ENCODE measurements around the gene TAF4. TPM values are rescaled to one million over a fixed set of nuclear protein-coding genes. Genes with fewer than 3 reads are reported as not detected.

The TAF4 gene
- total and polyA plus RNA-seq, 2 of the 13 experiments (the other 11 are each of a cell fraction or from before 2014, with no cell fraction given): 5.9 to 12.0 TPM

GRCh38 chr20:62063981-62064769 is 1.5 kb downstream of the TAF4 start (continued):
- TF ChIP-seq, protein P1, sequence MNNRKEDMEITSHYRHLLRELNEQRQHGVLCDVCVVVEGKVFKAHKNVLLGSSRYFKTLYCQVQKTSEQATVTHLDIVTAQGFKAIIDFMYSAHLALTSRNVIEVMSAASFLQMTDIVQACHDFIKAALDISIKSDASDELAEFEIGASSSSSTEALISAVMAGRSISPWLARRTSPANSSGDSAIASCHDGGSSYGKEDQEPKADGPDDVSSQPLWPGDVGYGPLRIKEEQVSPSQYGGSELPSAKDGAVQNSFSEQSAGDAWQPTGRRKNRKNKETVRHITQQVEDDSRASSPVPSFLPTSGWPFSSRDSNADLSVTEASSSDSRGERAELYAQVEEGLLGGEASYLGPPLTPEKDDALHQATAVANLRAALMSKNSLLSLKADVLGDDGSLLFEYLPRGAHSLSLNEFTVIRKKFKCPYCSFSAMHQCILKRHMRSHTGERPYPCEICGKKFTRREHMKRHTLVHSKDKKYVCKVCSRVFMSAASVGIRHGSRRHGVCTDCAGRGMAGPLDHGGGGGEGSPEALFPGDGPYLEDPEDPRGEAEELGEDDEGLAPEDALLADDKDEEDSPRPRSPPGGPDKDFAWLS (CRISPR knock-in tag; IDR thresholded peaks at IDR 0.05; ENCODE audit: borderline replicate concordance): no peak
- TF ChIP-seq ZNF546 (CRISPR knock-in tag; conservative IDR thresholded peaks at IDR 0.05) (no peak), RELA (CRISPR knock-in tag; IDR thresholded peaks at IDR 0.05) (no peak), KLF11 (CRISPR knock-in tag; IDR thresholded peaks at IDR 0.05) (peak; percentile 65; the same call in 1 of the 2 replicates), ETS1 (CRISPR knock-in tag; IDR thresholded peaks at IDR 0.05) (no peak), ZNF747 (CRISPR knock-in tag; IDR thresholded peaks at IDR 0.05; ENCODE audit: borderline replicate concordance) (no peak), SRF (IDR thresholded peaks at IDR 0.05; ENCODE audit: low read depth, low read length) (no peak), ZNF670 (CRISPR knock-in tag; IDR thresholded peaks at IDR 0.05; ENCODE audit: borderline replicate concordance) (no peak), MTA3 (CRISPR knock-in tag; IDR thresholded peaks at IDR 0.05) (no peak; the same call in 1 of the 2 replicates), ZNF737 (CRISPR knock-in tag; IDR thresholded peaks at IDR 0.05; ENCODE audit: borderline replicate concordance) (no peak), ZNF563 (CRISPR knock-in tag; IDR thresholded peaks at IDR 0.05) (no peak; the same call in 1 of the 2 replicates), ARID2 (CRISPR knock-in tag; IDR thresholded peaks at IDR 0.05; ENCODE audit: borderline replicate concordance) (peak; percentile 89; the same call in 1 of the 2 replicates), CEBPZ (IDR thresholded peaks at IDR 0.05; ENCODE audit: low read length) (no peak)
- TF ChIP-seq, protein P2, sequence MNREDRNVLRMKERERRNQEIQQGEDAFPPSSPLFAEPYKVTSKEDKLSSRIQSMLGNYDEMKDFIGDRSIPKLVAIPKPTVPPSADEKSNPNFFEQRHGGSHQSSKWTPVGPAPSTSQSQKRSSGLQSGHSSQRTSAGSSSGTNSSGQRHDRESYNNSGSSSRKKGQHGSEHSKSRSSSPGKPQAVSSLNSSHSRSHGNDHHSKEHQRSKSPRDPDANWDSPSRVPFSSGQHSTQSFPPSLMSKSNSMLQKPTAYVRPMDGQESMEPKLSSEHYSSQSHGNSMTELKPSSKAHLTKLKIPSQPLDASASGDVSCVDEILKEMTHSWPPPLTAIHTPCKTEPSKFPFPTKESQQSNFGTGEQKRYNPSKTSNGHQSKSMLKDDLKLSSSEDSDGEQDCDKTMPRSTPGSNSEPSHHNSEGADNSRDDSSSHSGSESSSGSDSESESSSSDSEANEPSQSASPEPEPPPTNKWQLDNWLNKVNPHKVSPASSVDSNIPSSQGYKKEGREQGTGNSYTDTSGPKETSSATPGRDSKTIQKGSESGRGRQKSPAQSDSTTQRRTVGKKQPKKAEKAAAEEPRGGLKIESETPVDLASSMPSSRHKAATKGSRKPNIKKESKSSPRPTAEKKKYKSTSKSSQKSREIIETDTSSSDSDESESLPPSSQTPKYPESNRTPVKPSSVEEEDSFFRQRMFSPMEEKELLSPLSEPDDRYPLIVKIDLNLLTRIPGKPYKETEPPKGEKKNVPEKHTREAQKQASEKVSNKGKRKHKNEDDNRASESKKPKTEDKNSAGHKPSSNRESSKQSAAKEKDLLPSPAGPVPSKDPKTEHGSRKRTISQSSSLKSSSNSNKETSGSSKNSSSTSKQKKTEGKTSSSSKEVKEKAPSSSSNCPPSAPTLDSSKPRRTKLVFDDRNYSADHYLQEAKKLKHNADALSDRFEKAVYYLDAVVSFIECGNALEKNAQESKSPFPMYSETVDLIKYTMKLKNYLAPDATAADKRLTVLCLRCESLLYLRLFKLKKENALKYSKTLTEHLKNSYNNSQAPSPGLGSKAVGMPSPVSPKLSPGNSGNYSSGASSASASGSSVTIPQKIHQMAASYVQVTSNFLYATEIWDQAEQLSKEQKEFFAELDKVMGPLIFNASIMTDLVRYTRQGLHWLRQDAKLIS (CRISPR knock-in tag; IDR thresholded peaks at IDR 0.05): 0 out of 2 replicates have a peak, but pooled peaks have one; percentile 76
- TF ChIP-seq, protein P3, sequence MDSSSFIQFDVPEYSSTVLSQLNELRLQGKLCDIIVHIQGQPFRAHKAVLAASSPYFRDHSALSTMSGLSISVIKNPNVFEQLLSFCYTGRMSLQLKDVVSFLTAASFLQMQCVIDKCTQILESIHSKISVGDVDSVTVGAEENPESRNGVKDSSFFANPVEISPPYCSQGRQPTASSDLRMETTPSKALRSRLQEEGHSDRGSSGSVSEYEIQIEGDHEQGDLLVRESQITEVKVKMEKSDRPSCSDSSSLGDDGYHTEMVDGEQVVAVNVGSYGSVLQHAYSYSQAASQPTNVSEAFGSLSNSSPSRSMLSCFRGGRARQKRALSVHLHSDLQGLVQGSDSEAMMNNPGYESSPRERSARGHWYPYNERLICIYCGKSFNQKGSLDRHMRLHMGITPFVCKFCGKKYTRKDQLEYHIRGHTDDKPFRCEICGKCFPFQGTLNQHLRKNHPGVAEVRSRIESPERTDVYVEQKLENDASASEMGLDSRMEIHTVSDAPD (CRISPR knock-in tag; IDR thresholded peaks at IDR 0.05): peak; percentile 84; the same call in 1 of the 2 replicates

Measured in HepG2 (cell line).